ENCODE data around the gene RPS19BP1.
"Not testable (repeated sequence)": the region's sequence is repeated elsewhere in the genome, so short reads cannot be mapped to it uniquely, and the experiment has no call there.

Gene RPS19BP1

DNA sequence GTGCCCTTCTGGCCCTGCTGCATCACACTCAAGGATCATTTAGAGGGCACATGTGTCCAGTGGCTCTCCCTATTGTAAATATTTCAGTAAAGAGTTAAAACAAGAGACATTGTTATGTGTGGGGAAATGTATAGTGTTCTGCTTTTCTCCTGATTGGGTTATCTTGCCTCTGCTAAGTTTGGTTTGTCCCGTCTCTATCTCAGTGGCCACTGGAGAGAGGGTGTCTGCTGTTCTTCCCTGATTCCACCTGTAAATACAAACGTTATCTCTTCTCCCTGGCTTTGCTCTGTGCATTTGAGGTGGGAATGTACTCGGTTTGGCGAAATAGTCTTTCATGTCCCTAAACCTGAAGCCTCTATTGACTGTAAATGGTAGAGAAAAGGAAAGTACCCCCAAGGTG, 24.2 kb downstream of the RPS19BP1 start:
- no peak overlapping the region for H3K27ac ChIP-seq (ENCODE audit: low read depth, low read length)

DNA sequence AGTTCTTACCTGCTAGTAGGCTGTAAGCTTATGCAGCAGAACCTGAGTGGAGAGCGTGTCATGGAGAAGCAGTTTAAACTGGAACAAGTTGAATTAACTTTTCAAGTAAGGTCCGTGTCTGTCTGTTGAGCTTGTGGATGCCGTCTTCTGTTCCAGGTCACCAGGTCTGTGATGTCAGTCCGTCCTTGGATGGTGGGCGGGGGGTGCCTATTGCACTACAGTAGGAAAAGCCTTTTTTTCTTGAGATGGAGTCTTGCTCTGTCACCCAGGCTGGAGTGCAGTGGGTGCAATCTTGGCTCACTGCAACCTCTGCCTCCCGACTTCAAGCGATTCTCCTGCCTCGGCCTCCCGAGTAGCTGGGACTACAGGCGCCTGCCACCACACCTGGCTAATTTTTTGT, 25.5 kb downstream of the RPS19BP1 start:
- not testable (repeated sequence) for H3K4me3 ChIP-seq (ENCODE audit: low read length); H3K27me3 ChIP-seq (ENCODE audit: control insufficient read depth, low read length); H3F3A ChIP-seq (ENCODE audit: control insufficient read depth, insufficient read depth); H3K4me2 ChIP-seq (ENCODE audit: low read length); H3K9me2 ChIP-seq (replicated peaks; ENCODE audit: control insufficient read depth, low read length); H3K27ac ChIP-seq (ENCODE audit: low read depth, low read length); H3K9me3 ChIP-seq (ENCODE audit: control insufficient read depth, insufficient read depth, low read length)
- Histone ChIP-seq H3K4me1 (ENCODE audit: control insufficient read depth, low read length) (peaks cover 13% of the 10 kb centered on the region), H3K79me2 (ENCODE audit: control insufficient read depth, low read length) (peaks cover 94% of the 10 kb centered on the region), H4K20me1 (ENCODE audit: control insufficient read depth, insufficient read depth, low read depth, low read length) (peaks cover 10% of the 10 kb centered on the region), H3K36me3 (ENCODE audit: control insufficient read depth, low read length) (peaks cover 98% of the 10 kb centered on the region)

More for the DNA sequence above, 24.2 kb downstream of the RPS19BP1 start:
- H3K9me2 ChIP-seq (replicated peaks; ENCODE audit: control insufficient read depth, low read length): no peaks in the 10 kb centered on the region
- no peaks in the 10 kb centered on the region for H3F3A ChIP-seq (ENCODE audit: control insufficient read depth, insufficient read depth)
- H3K4me1 ChIP-seq (ENCODE audit: control insufficient read depth, low read length): peaks cover 9% of the 10 kb centered on the region
- H3K79me2 ChIP-seq (ENCODE audit: control insufficient read depth, low read length): peaks cover 86% of the 10 kb centered on the region
- H4K20me1 ChIP-seq (ENCODE audit: control insufficient read depth, insufficient read depth, low read depth, low read length): peaks cover 10% of the 10 kb centered on the region
- no peak overlapping the region for H3K4me2 ChIP-seq (ENCODE audit: low read length)
- no peaks in the 10 kb centered on the region for H3K9me3 ChIP-seq (ENCODE audit: control insufficient read depth, insufficient read depth, low read length)
- no peak for TF ChIP-seq EZH2phosphoT487 (IDR thresholded peaks at IDR 0.05; ENCODE audit: borderline replicate concordance, low read length)
- TF ChIP-seq, protein P1, sequence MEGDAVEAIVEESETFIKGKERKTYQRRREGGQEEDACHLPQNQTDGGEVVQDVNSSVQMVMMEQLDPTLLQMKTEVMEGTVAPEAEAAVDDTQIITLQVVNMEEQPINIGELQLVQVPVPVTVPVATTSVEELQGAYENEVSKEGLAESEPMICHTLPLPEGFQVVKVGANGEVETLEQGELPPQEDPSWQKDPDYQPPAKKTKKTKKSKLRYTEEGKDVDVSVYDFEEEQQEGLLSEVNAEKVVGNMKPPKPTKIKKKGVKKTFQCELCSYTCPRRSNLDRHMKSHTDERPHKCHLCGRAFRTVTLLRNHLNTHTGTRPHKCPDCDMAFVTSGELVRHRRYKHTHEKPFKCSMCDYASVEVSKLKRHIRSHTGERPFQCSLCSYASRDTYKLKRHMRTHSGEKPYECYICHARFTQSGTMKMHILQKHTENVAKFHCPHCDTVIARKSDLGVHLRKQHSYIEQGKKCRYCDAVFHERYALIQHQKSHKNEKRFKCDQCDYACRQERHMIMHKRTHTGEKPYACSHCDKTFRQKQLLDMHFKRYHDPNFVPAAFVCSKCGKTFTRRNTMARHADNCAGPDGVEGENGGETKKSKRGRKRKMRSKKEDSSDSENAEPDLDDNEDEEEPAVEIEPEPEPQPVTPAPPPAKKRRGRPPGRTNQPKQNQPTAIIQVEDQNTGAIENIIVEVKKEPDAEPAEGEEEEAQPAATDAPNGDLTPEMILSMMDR (IDR thresholded peaks at IDR 0.05; ENCODE audit: low read depth, low read length, poor library complexity, severe bottlenecking): no peak
- H3K4me3 ChIP-seq (ENCODE audit: low read length): no peak overlapping the region
- H3K27me3 ChIP-seq (ENCODE audit: control insufficient read depth, low read length): no peaks in the 10 kb centered on the region
- H3K36me3 ChIP-seq (ENCODE audit: control insufficient read depth, low read length): peaks cover 98% of the 10 kb centered on the region

GRCh38 chr22:39504071-39504470, 28.5 kb downstream of the RPS19BP1 start:
- Histone ChIP-seq H3K9me3 (ENCODE audit: control insufficient read depth, insufficient read depth, low read length) (no peaks in the 10 kb centered on the region), H4K20me1 (ENCODE audit: control insufficient read depth, insufficient read depth, low read depth, low read length) (peaks cover 5% of the 10 kb centered on the region; the same call in 1 of the 2 replicates), H3K9me2 (replicated peaks; ENCODE audit: control insufficient read depth, low read length) (no peaks in the 10 kb centered on the region), H3K4me3 (ENCODE audit: low read length) (peak overlapping the region; percentile 96), H3K36me3 (ENCODE audit: control insufficient read depth, low read length) (peaks cover 68% of the 10 kb centered on the region), H3K4me1 (ENCODE audit: control insufficient read depth, low read length) (peaks cover 22% of the 10 kb centered on the region), H3K79me2 (ENCODE audit: control insufficient read depth, low read length) (peaks cover 70% of the 10 kb centered on the region), H3F3A (ENCODE audit: control insufficient read depth, insufficient read depth) (no peaks in the 10 kb centered on the region), H3K27ac (ENCODE audit: low read depth, low read length) (no peak overlapping the region), H3K4me2 (ENCODE audit: low read length) (peak overlapping the region; percentile 91), H3K27me3 (ENCODE audit: control insufficient read depth, low read length) (no peaks in the 10 kb centered on the region)
- no peak for TF ChIP-seq EZH2phosphoT487 (IDR thresholded peaks at IDR 0.05; ENCODE audit: borderline replicate concordance, low read length)
- TF ChIP-seq, protein P1 (IDR thresholded peaks at IDR 0.05; ENCODE audit: low read depth, low read length, poor library complexity, severe bottlenecking): no peak

DNA sequence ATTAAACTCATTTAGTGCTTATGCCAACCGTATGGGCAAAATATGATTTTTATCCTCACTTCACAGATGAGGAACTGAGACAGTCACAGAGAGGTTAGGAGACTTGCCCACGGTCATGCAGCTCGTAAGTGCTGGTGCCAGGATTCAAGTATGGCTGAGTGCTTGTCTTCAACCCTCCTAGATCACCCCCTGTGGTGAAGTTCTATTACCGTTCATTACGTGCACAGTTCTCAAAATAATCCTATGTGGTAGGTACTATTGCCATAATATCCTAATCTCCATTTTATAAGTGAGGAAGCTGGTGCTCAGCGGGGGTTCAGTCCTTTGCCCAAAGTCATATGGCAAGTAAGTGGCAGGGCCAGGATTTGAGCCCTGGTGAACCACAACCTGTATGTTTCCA, 28.9 kb downstream of the RPS19BP1 start:
- no peaks in the 10 kb centered on the region for H3K27me3 ChIP-seq (ENCODE audit: control insufficient read depth, low read length)
- peaks cover 22% of the 10 kb centered on the region for H3K4me1 ChIP-seq (ENCODE audit: control insufficient read depth, low read length)
- H3K36me3 ChIP-seq (ENCODE audit: control insufficient read depth, low read length): peaks cover 64% of the 10 kb centered on the region
- H3K4me2 ChIP-seq (ENCODE audit: low read length): peak overlapping the region; percentile 91
- no peak for TF ChIP-seq EZH2phosphoT487 (IDR thresholded peaks at IDR 0.05; ENCODE audit: borderline replicate concordance, low read length)
- TF ChIP-seq, protein P1 (IDR thresholded peaks at IDR 0.05; ENCODE audit: low read depth, low read length, poor library complexity, severe bottlenecking): no peak
- H3K79me2 ChIP-seq (ENCODE audit: control insufficient read depth, low read length): peaks cover 65% of the 10 kb centered on the region
- H3K9me3 ChIP-seq (ENCODE audit: control insufficient read depth, insufficient read depth, low read length): no peaks in the 10 kb centered on the region
- peaks cover 5% of the 10 kb centered on the region; the same call in 1 of the 2 replicates for H4K20me1 ChIP-seq (ENCODE audit: control insufficient read depth, insufficient read depth, low read depth, low read length)
- no peaks in the 10 kb centered on the region for H3K9me2 ChIP-seq (replicated peaks; ENCODE audit: control insufficient read depth, low read length)
- no peaks in the 10 kb centered on the region for H3F3A ChIP-seq (ENCODE audit: control insufficient read depth, insufficient read depth)
- H3K4me3 ChIP-seq (ENCODE audit: low read length): peak overlapping the region; percentile 96
- H3K27ac ChIP-seq (ENCODE audit: low read depth, low read length): peak overlapping the region; percentile 52; the same call in 1 of the 2 replicates

All from DOHH2 (cell line).